Upper lobe of right lung (tissue), 1 donor: ENCODE data around the gene POLR3B. TPM values are rescaled to one million over a fixed set of nuclear protein-coding genes. Genes with fewer than 3 reads are reported as not detected.

Experiments
- ATAC-seq: fragments of 200-7000 bp; cut with Tn5 transposase; one replicate; pipeline ENCODE4 v1.9.1; 2020; ENCODE audit warnings: mild to moderate bottlenecking, moderate library complexity
- DNase-seq: peaks from one replicate; pipeline ENCODE4 v3.0.0-alpha.2; 2020
- H3K27ac ChIP-seq: fragments of 200-600 bp; one replicate; pipeline ENCODE4 v1.8.0; 2022
- H3K27me3 ChIP-seq: fragments of 200-600 bp; one replicate; pipeline ENCODE4 v1.8.0; 2022; ENCODE audit warnings: mild to moderate bottlenecking
- H3K36me3 ChIP-seq: fragments of 200-600 bp; one replicate; pipeline ENCODE4 v1.8.0; 2022
- H3K4me1 ChIP-seq: fragments of 200-600 bp; one replicate; pipeline ENCODE4 v1.8.0; 2022
- H3K4me3 ChIP-seq: fragments of 200-600 bp; one replicate; pipeline ENCODE4 v1.8.0; 2022; ENCODE audit warnings: mild to moderate bottlenecking
- H3K9me3 ChIP-seq: fragments of 200-600 bp; one replicate; pipeline ENCODE4 v1.8.0; 2022
- CTCF ChIP-seq: fragments of 200-600 bp; IDR thresholded peaks from one replicate; pipeline ENCODE4 v1.8.0; 2022; ENCODE audit warnings: antibody characterized with exemption
- intact Hi-C: fragments of 100-400 bp; cut with DNase I; formaldehyde crosslinking; loops from one replicate; pipeline ENCODE4 v1.11.0; 2022
- total RNA-seq: library from RNA; stranded (reverse); fragmentation: NEBNext Ultra II Directional; extraction: Animal tissue kit (Norgen Biotek cat#: 25700); gene quantifications from one replicate; pipeline ENCODE4 v1.2.1, GENCODE V29; 2021
- donor health status: DM: no; HTN: yes; CAD: no; lungs with severe emphysema.

Gene POLR3B
- total RNA-seq, 1 donor from 2014 or later = 11.3 TPM

DNA sequence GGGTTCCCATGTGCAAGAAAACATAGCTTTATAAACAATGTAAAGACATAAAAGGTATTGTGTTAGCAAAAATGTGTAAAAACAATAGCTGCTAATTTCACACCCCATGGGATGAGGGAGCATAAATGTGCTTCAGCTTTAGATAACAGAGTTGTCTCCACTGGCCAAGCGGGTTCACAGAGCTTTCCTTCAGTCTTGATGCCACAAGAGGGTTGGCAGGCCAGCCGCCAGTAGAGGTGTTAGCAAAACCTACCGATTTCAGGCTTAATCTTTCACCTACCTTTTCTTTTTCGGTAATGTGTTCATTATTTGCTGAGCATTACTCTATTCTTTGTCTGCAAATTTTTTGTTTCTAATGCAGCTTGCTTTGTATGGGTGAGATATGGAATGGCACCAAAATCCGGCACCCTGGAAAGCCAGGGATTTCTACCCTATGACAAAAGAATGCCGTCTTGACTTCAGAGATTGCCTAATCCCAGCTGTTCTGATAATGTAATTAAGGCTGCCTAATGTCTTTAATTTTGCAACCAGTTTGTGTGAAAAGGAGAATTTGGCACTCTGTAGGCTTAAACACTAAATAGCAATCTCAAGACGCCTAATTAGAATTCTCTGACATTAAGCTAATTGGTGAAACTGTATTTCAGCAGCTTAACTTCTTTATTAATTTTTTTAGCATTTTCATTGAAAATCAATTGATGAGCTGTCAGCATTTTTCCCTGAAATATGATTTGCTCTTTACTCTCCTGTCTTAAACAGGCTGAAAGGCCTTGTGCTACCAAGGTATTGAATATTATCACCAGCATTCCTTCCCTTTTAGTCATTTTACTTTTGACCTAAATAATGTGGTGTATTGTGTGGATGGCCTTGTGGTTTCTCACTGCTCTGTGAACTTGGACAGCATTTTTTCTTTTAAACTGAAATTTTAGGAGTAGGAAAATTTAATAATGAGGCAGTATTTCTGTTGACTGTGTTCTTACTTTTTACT is 60.7 kb downstream of the POLR3B start:
- Histone ChIP-seq H3K4me3 (no peak overlapping the region), H3K27me3 (no peaks in the 10 kb centered on the region), H3K9me3 (no peaks in the 10 kb centered on the region), H3K27ac (no peak overlapping the region), H3K4me1 (peaks cover 7% of the 10 kb centered on the region), H3K36me3 (peaks cover 12% of the 10 kb centered on the region)
- intact Hi-C loops = no loop called here
- ATAC-seq (no peak), DNase-seq (no peak)
- no peak for TF ChIP-seq CTCF

DNA sequence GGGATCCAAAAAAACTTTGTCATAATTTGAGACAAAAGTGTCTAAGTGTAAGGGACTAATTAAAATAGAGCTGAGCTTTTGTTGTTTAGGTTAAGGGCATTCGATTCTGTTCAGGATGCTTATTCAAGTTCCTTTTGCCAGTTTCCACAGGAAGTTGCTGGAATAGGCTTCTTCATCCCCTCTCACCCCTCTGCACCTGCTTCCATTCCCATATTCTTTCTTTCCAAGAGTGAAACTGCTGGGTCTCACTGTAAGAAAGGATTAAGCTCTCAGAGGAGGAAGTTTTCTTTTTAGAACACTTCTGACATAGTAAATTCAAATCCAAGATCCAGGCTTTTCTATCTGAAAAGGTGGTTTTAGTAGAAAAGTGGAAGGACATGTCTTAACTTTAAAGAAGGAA is 61.4 kb downstream of the POLR3B start:
- intact Hi-C loops = no loop called here
- no peak overlapping the region for H3K27ac ChIP-seq
- H3K4me3 ChIP-seq = no peak overlapping the region
- TF ChIP-seq CTCF = no peak
- no peak for ATAC-seq
- DNase-seq = no peak
- H3K4me1 ChIP-seq = peaks cover 7% of the 10 kb centered on the region
- no peaks in the 10 kb centered on the region for H3K9me3 ChIP-seq
- peaks cover 12% of the 10 kb centered on the region for H3K36me3 ChIP-seq
- no peaks in the 10 kb centered on the region for H3K27me3 ChIP-seq

- DNase-seq = no peak
- no peak for ATAC-seq
- no peak overlapping the region for H3K27ac ChIP-seq
- no peak overlapping the region for H3K4me3 ChIP-seq
- no peaks in the 10 kb centered on the region for H3K36me3 ChIP-seq
- no peaks in the 10 kb centered on the region for H3K27me3 ChIP-seq
- peaks cover 5% of the 10 kb centered on the region for H3K4me1 ChIP-seq
- intact Hi-C loops = no loop called here
- TF ChIP-seq CTCF = no peak
- H3K9me3 ChIP-seq = no peaks in the 10 kb centered on the region
Observed at GRCh38 chr12:106423291-106423690, 65.7 kb downstream of the POLR3B start.

GRCh38 chr12:106425061-106425702 is 67.6 kb downstream of the POLR3B start:
- intact Hi-C loops = no loop called here
- TF ChIP-seq CTCF = no peak

GRCh38 chr12:106427917-106428316 is 70.4 kb downstream of the POLR3B start:
- no peak for DNase-seq
- H3K9me3 ChIP-seq = no peaks in the 10 kb centered on the region
- TF ChIP-seq CTCF = no peak
- no peaks in the 10 kb centered on the region for H3K4me1 ChIP-seq
- H3K36me3 ChIP-seq = peaks cover 23% of the 10 kb centered on the region
- no peak overlapping the region for H3K27ac ChIP-seq
- H3K27me3 ChIP-seq = no peaks in the 10 kb centered on the region
- ATAC-seq = no peak
- intact Hi-C loops = no loop called here
- H3K4me3 ChIP-seq = no peak overlapping the region

More at GRCh38 chr12:106425061-106425702, 67.6 kb downstream of the POLR3B start:
- Histone ChIP-seq H3K36me3 (peaks cover 3% of the 10 kb centered on the region), H3K4me1 (no peaks in the 10 kb centered on the region), H3K9me3 (no peaks in the 10 kb centered on the region), H3K4me3 (no peak overlapping the region), H3K27ac (no peak overlapping the region), H3K27me3 (no peaks in the 10 kb centered on the region)
- no peak for ATAC-seq
- DNase-seq = no peak
